22Rv1 (cell line): ENCODE measurements around the gene RBM10.
A peak's percentile ranks its signal among the peaks of the same experiment; 100 is the strongest.

Experiments
- H3K27ac ChIP-seq: fragments of 450-650 bp; 2 replicates; pipeline ENCODE4 v1.5.1; 2017
- CTCF ChIP-seq: fragments of 450-650 bp; IDR thresholded peaks from 2 replicates; pipeline ENCODE4 v1.5.1; 2017; ENCODE audit warnings: mild to moderate bottlenecking
- ZFX ChIP-seq: fragments of 450-650 bp; IDR thresholded peaks from 2 replicates; pipeline ENCODE4 v1.6.1; 2017; ENCODE audit warnings: antibody characterized with exemption, borderline replicate concordance

The RBM10 gene

GRCh38 chrX:47189906-47190305, 44.9 kb downstream of the RBM10 start:
- H3K27ac ChIP-seq, result no peak overlapping the region
- TF ChIP-seq CTCF (no peak), ZFX (no peak)

- peak overlapping the region; percentile 73 for H3K27ac ChIP-seq
Observed at GRCh38 chrX:47190445-47191269, 45.6 kb downstream of the RBM10 start.

GRCh38 chrX:47191331-47191730, 46.3 kb downstream of the RBM10 start:
- peak overlapping the region; percentile 73 for H3K27ac ChIP-seq
- TF ChIP-seq ZFX (no peak), CTCF (no peak)

More at GRCh38 chrX:47190445-47191269, 45.6 kb downstream of the RBM10 start:
- TF ChIP-seq ZFX (no peak), CTCF (no peak)

GRCh38 chrX:47191806-47192401, 46.9 kb downstream of the RBM10 start:
- peak overlapping the region; percentile 73 for H3K27ac ChIP-seq

GRCh38 chrX:47193475-47194193, 48.6 kb downstream of the RBM10 start, which contains the start of gene UBA1:
TSS of gene UBA1 (plus strand) at chrX:47193829. CDS start at chrX:47198803, 4,974 bp downstream.
- H3K27ac ChIP-seq, result peak within 1 kb of the TSS; percentile 76
- TF ChIP-seq ZFX (no peak), CTCF (peak; percentile 61)

More at GRCh38 chrX:47191806-47192401, 46.9 kb downstream of the RBM10 start:
- TF ChIP-seq ZFX (no peak), CTCF (no peak)

- TF ChIP-seq ZFX (no peak), CTCF (no peak)
- H3K27ac ChIP-seq, result peak overlapping the region; percentile 76
Observed at GRCh38 chrX:47194194-47194787, 49.3 kb downstream of the RBM10 start.
